Large intestine (tissue), 3 donors: ENCODE results near the gene ECHDC3. TPM values are rescaled to one million over a fixed set of nuclear protein-coding genes. Genes with fewer than 3 reads are reported as not detected.

Experiments
- DNase-seq, 2 donors: peaks; one replicate each; pipeline versions ENCODE4 v3.0.0 to v3.0.0-alpha.2; 2013
- H3K27ac ChIP-seq: one replicate; pipeline ENCODE4 v1.5.1; 2013; ENCODE audit warnings: low read length
- H3K27me3 ChIP-seq: 2 replicates; pipeline ENCODE4 v1.6.1; 2013; ENCODE audit warnings: low read length; ENCODE audit not compliant: control insufficient read depth, insufficient read depth
- H3K36me3 ChIP-seq: 2 replicates; pipeline ENCODE4 v1.6.1; 2013; ENCODE audit warnings: low read length; ENCODE audit not compliant: control insufficient read depth, insufficient read depth
- H3K4me1 ChIP-seq: one replicate; pipeline ENCODE4 v1.6.1; 2013; ENCODE audit warnings: low read length; ENCODE audit not compliant: control insufficient read depth, insufficient read depth
- H3K4me3 ChIP-seq: one replicate; pipeline ENCODE4 v1.5.1; 2013; ENCODE audit warnings: low read length
- H3K9me3 ChIP-seq: one replicate; pipeline ENCODE4 v1.6.1; 2013; ENCODE audit warnings: mild to moderate bottlenecking, low read depth, low read length, moderate library complexity; ENCODE audit not compliant: control insufficient read depth
- WGBS: methylation state at CpG from one replicate; pipeline ENCODE4 v1.1.5; 2013; ENCODE audit warnings: low lambda C conversion rate; ENCODE audit not compliant: insufficient coverage; 5-methylcytosine and 5-hydroxymethylcytosine counted together
- polyA plus RNA-seq: library from polyadenylated mRNA; unstranded; fragments of 120-200 nt; gene quantifications from one replicate; pipeline ENCODE4 v1.2.1, GENCODE V29; 2013

The ECHDC3 gene
- polyA plus RNA-seq, 1 donor, result 9.6 TPM

DNA sequence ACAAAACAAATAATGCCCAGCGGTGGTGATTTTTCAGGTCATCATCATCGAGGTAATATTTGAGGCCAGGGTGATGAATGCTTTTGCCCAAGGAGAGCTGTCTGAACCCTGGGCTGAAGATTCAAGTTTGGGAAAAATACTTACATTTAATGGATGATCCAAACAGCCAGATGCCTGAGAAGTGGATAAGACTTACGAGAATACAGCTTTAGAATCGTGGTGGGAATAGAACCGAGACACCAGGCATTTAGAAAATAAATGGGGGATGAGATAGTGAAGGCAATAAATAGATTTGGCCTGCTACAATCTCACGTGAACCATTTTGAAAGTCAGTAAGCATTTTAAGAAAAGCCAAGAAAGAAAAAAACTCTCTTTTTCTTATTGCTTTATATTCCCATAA is 68.8 kb downstream of the ECHDC3 start:
- 65% methylated on average over 4 of the region's 6 CpGs for WGBS
- H3K27ac ChIP-seq, result no peak overlapping the region
- no peak overlapping the region for H3K4me3 ChIP-seq
- H3K9me3 ChIP-seq, result no peaks in the 10 kb centered on the region
- DNase-seq, result no peak
- no peaks in the 10 kb centered on the region for H3K4me1 ChIP-seq
- no peaks in the 10 kb centered on the region for H3K27me3 ChIP-seq
- H3K36me3 ChIP-seq, result no peaks in the 10 kb centered on the region

DNA sequence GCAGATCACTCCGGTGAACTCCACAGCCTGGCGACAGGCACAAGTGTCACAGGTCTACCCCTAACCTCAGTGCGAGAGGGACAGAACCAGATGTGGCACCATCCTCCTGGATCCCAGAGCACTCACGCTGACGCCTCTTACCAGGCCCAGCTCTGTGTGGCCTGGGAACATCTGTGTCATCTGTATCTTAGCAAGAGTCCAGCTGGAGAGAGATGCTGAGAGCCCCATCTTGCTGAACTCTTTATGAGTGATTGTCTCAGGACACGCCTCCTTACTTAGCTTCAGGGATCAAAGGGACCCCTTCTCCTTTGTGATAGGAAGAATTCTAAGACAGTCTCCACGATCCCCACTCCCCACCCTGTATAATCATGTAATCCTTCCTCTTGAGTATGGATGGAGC is 71.0 kb downstream of the ECHDC3 start:
- WGBS, result no CpG with 5 or more reads among the region's 7 CpGs
- no peak overlapping the region for H3K27ac ChIP-seq
- DNase-seq, result no peak
- H3K9me3 ChIP-seq, result no peaks in the 10 kb centered on the region
- H3K27me3 ChIP-seq, result no peaks in the 10 kb centered on the region
- no peaks in the 10 kb centered on the region for H3K36me3 ChIP-seq
- no peak overlapping the region for H3K4me3 ChIP-seq
- no peaks in the 10 kb centered on the region for H3K4me1 ChIP-seq

Other genes with a start within 250 kb of the ECHDC3 start
- gene USP6NL, start 130.7 kb upstream of the ECHDC3 start, polyA plus RNA-seq, result 20.4 TPM
- gene PROSER2, start 81.0 kb downstream of the ECHDC3 start, polyA plus RNA-seq, result 6.7 TPM